AG09319 (cell line): ENCODE measurements around the gene TIPIN.

ENCODE experiments used
- DNase-seq: peaks from one replicate; pipeline ENCODE4 v3.0.0-alpha.2; 2010; ENCODE audit warnings: low read depth; ENCODE audit errors: extremely low read depth
- TF ChIP-seq, protein P1 (sequence below): IDR thresholded peaks from 2 replicates; pipeline ENCODE4 v1.5.1; 2011; ENCODE audit warnings: low read depth, mild to moderate bottlenecking, inconsistent platforms, low read length, moderate library complexity

Gene TIPIN, protein sequence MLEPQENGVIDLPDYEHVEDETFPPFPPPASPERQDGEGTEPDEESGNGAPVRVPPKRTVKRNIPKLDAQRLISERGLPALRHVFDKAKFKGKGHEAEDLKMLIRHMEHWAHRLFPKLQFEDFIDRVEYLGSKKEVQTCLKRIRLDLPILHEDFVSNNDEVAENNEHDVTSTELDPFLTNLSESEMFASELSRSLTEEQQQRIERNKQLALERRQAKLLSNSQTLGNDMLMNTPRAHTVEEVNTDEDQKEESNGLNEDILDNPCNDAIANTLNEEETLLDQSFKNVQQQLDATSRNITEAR

DNA sequence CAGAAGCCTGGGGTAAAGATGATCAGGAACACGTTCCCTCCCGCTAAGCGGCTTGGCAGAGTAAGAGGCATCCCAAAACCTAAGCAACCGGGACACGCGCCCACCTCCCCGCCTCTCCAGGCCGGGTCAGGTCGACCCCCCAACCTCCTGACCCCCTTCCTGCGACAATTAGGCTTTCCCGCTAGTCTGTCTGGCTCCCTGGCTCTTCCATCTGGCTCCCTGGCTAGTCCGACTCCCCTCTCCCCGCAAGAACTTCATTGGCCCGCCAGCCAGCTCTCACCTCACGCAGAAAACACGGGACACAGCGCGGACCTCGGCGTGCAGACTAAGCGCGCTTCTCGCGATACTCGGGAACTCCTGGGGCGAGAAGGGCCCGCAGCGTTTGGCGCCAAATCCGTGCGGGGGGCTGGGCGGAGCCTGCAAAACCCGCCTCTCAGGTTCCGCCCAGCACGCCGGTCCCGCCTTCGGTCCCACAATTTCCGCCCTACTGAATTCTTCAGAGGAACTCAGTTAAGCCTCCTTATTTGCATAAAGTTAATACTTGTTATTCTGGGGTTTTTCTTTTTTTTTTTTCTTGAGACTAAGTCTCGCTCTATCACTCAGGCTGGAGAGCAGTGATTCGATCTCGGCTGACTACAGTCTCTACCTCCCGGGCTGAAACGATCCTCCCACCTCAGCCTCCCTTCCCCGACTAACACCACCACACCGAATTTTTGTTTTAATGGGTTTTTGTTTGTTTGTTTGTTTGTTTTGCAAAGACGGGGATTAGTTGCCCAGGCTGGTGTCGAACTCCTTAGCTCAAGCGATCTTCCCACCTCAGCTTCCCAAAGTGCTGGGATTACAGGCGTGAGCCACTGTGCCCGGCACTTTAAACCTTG is at the start of gene TIPIN:
Gene TIPIN (minus strand): TSS at position 327 of the 878 bp plus-strand sequence. CDS start 3,738 bp downstream, outside the sequence.
- DNase-seq: peak; percentile 89
- TF ChIP-seq, protein P1, sequence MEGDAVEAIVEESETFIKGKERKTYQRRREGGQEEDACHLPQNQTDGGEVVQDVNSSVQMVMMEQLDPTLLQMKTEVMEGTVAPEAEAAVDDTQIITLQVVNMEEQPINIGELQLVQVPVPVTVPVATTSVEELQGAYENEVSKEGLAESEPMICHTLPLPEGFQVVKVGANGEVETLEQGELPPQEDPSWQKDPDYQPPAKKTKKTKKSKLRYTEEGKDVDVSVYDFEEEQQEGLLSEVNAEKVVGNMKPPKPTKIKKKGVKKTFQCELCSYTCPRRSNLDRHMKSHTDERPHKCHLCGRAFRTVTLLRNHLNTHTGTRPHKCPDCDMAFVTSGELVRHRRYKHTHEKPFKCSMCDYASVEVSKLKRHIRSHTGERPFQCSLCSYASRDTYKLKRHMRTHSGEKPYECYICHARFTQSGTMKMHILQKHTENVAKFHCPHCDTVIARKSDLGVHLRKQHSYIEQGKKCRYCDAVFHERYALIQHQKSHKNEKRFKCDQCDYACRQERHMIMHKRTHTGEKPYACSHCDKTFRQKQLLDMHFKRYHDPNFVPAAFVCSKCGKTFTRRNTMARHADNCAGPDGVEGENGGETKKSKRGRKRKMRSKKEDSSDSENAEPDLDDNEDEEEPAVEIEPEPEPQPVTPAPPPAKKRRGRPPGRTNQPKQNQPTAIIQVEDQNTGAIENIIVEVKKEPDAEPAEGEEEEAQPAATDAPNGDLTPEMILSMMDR: no peak

DNA sequence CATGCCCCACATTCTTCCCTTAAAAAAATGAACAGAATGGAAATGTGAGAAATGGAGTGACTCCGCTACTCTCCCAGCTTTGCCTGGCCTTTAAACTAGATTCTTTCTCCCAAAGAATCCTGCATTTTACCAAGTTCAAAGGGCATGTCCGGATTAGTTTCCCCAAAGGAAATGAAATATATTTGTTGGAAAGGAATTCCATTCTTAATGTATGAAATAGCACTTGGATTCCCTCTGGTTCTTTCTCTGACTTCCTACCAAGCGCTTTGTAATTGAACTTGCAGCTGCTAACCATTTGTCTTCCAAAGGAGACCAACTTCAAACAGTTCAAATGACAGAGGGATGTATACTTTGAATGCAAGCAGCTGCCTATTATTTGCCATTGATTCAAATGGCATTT is 49.1 kb upstream of the TIPIN start:
- DNase-seq: no peak
- TF ChIP-seq, protein P1: no peak

DNA sequence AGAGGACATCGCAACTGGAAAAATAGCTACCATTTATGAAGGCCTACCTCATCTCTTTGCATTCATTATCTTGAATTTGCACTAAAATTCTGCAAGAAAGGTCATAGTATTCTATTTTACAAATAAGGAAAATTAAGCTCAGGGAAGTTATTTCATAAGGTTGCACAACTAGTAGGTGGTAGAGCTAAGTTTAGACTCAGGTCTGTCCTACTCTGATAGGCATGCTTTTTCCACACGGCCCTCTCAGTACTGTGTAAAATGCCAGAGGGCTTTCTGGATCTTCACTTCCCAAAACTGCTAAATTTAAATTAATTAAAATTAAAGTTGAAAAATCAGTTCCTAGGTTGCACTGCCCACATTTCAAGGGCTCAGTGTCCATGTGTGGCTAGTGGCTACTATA is 48.5 kb upstream of the TIPIN start:
- no peak for DNase-seq
- TF ChIP-seq, protein P1: no peak

DNA sequence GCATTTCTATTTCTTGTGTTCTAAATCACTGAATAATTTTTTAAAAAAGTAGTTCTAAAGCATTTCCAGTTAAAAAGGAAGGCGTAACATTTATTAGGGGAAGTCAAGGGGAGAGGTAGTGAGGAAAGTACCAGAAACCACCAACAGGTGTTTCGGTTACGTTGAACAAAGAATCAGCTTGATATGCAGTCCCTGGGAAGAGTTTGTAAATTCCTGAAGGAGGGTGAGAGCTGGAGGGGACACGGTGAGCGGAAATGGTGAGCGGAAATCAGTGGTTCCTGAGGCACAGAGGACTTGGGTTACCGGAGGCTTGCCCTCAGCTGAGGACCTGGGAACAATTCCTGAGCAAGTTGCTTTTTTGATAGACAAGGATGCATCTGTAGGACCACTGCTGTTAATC is 48.0 kb upstream of the TIPIN start:
- TF ChIP-seq, protein P1: no peak

DNA sequence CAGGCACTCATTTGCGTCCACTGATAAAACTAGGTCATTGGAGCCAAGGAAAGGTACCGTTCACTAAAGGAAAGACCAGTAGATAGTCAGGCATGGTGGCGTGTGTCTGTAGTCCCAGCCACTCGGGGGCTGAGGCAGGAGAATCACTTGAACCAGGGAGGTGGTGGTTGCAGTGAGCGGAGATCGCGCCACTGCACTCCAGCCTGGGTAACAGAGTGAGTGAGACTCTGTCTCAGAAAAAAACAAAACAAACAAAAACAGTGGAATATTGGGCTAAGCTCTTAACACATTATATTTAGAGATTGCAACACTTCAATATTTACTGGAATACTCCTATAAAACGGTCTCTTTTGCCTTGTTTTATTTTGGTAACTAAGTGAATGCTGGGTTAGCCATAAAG is 47.6 kb upstream of the TIPIN start:
- no peak for DNase-seq
- TF ChIP-seq, protein P1: no peak

More for the DNA sequence above, 48.0 kb upstream of the TIPIN start:
- no peak for DNase-seq

DNA sequence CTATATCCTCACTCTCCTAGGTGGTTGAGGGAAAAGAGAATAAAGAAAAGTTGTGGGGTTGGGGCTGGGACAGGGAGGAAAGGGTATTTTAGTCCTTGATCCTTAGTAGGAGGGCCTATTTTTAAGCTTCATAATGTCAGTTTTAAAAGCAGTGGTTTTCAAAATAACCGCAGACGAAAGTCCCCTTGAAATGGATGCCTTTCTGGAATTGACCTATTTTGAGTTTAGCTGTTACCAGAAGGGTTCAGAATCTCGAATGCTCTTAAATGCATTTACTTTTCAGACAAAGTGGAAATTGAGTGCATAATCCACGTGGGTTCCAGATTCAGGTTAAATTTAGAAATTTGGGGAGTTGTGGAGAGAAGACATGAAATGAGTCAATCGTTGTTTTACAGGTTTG is 46.8 kb upstream of the TIPIN start:
- DNase-seq: no peak
- TF ChIP-seq, protein P1: no peak

DNA sequence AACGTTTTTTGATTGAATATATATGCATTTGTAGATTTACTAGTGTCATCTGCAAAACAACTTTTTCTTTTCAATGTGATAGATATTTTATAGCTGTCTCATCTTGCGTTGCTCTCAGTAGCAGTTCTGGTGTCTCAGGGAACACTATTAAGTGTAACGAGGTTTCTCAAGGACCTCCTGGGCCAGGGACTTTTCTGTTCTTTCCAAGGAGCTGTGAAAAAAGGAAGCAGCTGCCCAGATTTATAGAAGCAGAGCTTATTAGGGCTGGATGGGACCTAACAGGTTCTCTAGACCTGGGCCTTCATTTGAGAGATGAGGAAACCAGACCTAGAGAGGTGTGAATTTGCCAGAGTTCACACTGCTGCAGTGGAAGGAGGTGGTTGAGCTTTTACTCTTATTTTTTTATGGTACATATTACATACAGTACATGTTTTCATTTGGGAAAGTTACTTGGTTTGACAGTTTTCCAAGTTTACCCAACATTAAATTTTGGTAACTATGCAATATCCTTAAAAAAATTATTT is 46.3 kb upstream of the TIPIN start:
- no peak for DNase-seq
- TF ChIP-seq, protein P1: no peak
